Panc1 (cell line): ENCODE results near the gene BARX1.

Experiments used
- POLR2AphosphoS5 ChIP-seq: IDR thresholded peaks from 2 replicates; pipeline ENCODE4 v1.6.1; 2012; ENCODE audit warnings: mild to moderate bottlenecking, low read depth, low read length, moderate library complexity
- REST ChIP-seq, 2 experiments: IDR thresholded peaks; 2 replicates each; pipeline ENCODE4 v1.6.1; 2011 to 2012; ENCODE audit warnings: low read depth in 2 of 2, control low read depth in 1 of 2, low read length in 1 of 2, mild to moderate bottlenecking in 1 of 2, moderate library complexity in 1 of 2; ENCODE audit not compliant: insufficient read depth in 1 of 2
- TCF7L2 ChIP-seq: IDR thresholded peaks from 2 replicates; pipeline ENCODE4 v1.6.1; 2011; ENCODE audit warnings: mild to moderate bottlenecking, low read depth, low read length, inconsistent platforms
- TF ChIP-seq, protein P1 (sequence below): fragments of 450-650 bp; IDR thresholded peaks from 2 replicates; pipeline ENCODE4 v1.5.1; 2017; ENCODE audit warnings: mild to moderate bottlenecking

DNA sequence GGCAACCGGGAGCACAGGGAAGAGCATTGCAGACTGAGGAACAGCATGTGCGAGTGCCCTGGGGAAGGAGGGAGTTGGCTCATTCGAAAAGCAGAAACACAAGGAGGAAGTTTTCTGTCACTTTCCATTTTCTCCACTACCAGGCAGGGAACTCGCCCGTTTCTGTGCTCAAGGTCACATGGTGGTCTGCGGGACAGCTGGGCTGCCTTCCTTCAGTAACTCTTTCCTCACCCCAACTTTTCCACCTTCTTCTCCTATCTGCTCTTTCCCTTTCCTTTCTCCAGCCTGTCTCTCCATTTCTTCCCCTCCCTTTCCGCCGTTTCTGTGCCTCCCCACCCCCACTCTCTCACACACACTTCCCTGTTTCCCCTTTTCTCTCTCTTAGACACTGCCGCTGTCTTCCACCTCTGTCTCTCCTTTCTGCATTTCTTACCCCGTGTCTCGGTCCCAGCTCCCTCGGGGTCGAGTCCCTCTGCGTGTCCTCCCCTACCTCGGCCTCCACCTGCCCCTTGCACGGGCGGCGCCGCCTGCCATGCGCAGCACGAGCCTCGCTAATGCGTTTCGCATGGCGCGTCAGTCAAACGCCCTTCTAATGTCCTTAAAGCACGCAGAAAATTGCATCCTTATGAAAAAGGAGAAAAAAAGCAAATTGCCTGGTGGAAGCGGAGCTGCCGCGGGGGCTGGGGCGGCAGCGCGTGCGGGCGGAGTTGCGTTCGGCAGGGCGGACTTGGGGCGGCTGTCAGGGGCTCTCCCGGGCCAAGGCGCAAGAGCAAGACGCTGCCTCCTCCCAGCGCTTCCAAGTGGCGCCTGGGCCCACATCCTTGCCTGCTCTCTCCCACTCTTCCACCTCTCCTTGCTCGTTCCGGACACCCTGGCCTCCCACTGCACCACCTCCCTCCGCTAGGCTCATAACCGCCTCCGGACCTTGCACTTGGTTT is 9.5 kb downstream of the BARX1 start:
- TF ChIP-seq, protein P1, sequence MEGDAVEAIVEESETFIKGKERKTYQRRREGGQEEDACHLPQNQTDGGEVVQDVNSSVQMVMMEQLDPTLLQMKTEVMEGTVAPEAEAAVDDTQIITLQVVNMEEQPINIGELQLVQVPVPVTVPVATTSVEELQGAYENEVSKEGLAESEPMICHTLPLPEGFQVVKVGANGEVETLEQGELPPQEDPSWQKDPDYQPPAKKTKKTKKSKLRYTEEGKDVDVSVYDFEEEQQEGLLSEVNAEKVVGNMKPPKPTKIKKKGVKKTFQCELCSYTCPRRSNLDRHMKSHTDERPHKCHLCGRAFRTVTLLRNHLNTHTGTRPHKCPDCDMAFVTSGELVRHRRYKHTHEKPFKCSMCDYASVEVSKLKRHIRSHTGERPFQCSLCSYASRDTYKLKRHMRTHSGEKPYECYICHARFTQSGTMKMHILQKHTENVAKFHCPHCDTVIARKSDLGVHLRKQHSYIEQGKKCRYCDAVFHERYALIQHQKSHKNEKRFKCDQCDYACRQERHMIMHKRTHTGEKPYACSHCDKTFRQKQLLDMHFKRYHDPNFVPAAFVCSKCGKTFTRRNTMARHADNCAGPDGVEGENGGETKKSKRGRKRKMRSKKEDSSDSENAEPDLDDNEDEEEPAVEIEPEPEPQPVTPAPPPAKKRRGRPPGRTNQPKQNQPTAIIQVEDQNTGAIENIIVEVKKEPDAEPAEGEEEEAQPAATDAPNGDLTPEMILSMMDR: no peak
- no peak for TF ChIP-seq REST (IDR thresholded peaks at IDR 0.05; ENCODE audit: insufficient read depth in 1 of 2, low read depth in 2 of 2, low read length in 1 of 2)
- TF ChIP-seq TCF7L2: no peak
- no peak for TF ChIP-seq POLR2AphosphoS5
